Thoracic aorta (tissue), 2 donors: ENCODE results near the gene EFHC1. TPM values are rescaled to one million over a fixed set of nuclear protein-coding genes. Genes with fewer than 3 reads are reported as not detected.

Source experiments
- ATAC-seq: fragments of 150-250 bp; one replicate; pipeline ENCODE4 v1.8.0; 2017; ENCODE audit warnings: low read depth; ENCODE audit not compliant: insufficient number of reproducible peaks, low FRiP score
- DNase-seq: peaks from one replicate; pipeline ENCODE4 v3.0.0-alpha.2; 2020; ENCODE audit warnings: low spot score
- H3K27ac ChIP-seq, 2 donors: fragments of 200-600 bp; sonication (generic); 1 replicate in 1 of 2; 2 replicates in 1 of 2; pipeline ENCODE4 v1.5.1; 2016; ENCODE audit warnings: mild to moderate bottlenecking in 2 of 2, moderate library complexity in 2 of 2
- H3K27me3 ChIP-seq: fragments of 200-600 bp; sonication (generic); replicated peaks from 2 replicates; pipeline ENCODE4 v1.6.0; 2016; ENCODE audit warnings: mild to moderate bottlenecking; ENCODE audit not compliant: insufficient read depth
- H3K36me3 ChIP-seq: fragments of 200-600 bp; sonication (generic); one replicate; pipeline ENCODE4 v1.5.1; 2016
- H3K4me1 ChIP-seq, 2 donors: fragments of 200-600 bp; sonication (generic); 1 replicate in 1 of 2; 2 replicates in 1 of 2; pipeline versions ENCODE4 v1.5.1 to v1.6.0; 2016; ENCODE audit warnings: low read depth in 2 of 2, mild to moderate bottlenecking in 1 of 2; ENCODE audit not compliant: control insufficient read depth in 1 of 2
- H3K4me3 ChIP-seq: fragments of 200-600 bp; sonication (generic); 2 replicates; pipeline ENCODE4 v1.5.1; 2016; ENCODE audit warnings: mild to moderate bottlenecking
- H3K9me3 ChIP-seq: fragments of 200-600 bp; sonication (generic); 2 replicates; pipeline ENCODE4 v1.5.1; 2016
- CTCF ChIP-seq: fragments of 200-600 bp; sonication (generic); IDR thresholded peaks from one replicate; pipeline ENCODE4 v1.5.1; 2019; ENCODE audit warnings: antibody characterized with exemption
- total RNA-seq, 2 donors: library from RNA; depleted of rRNA; stranded (reverse); fragments of >200 nt; gene quantifications; one replicate each; pipeline versions ENCODE4 v1.1.0 to v1.2.3, GENCODE V29; 2016

Gene EFHC1
- total RNA-seq, 2 donors from 2014 or later = 13.5 to 14.9 TPM

GRCh38 chr6:52388790-52389189 is 31.4 kb upstream of the EFHC1 start:
- ATAC-seq (no peak), DNase-seq (no peak)
- Histone ChIP-seq H3K27me3 (no peaks in the 10 kb centered on the region), H3K4me1 (no peaks in the 10 kb centered on the region), H3K36me3 (no peaks in the 10 kb centered on the region), H3K4me3 (no peak overlapping the region), H3K9me3 (no peaks in the 10 kb centered on the region), H3K27ac (no peak overlapping the region)
- TF ChIP-seq CTCF = no peak

DNA sequence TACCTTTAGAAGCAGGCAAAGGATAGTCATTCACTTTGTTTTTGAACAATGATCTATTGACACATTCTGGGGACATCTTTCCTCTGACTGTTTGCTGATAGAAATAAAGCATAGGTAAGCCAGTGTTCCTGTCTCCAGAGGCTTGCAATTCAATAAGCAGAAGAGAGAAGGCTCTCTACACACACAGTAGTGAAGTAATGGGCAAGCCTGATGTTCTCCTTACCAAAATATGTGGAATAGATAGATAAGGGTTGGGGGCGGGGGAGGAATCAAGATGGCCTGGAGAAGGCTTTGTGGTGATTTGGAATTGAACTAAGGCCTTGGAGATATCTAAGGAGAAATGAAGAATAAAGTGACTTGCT is 30.9 kb upstream of the EFHC1 start:
- ATAC-seq (no peak), DNase-seq (no peak)
- H3K27me3 ChIP-seq = no peaks in the 10 kb centered on the region
- no peak overlapping the region for H3K27ac ChIP-seq
- no peaks in the 10 kb centered on the region for H3K36me3 ChIP-seq
- no peak for TF ChIP-seq CTCF
- no peaks in the 10 kb centered on the region for H3K9me3 ChIP-seq
- no peak overlapping the region for H3K4me3 ChIP-seq
- no peaks in the 10 kb centered on the region for H3K4me1 ChIP-seq

DNA sequence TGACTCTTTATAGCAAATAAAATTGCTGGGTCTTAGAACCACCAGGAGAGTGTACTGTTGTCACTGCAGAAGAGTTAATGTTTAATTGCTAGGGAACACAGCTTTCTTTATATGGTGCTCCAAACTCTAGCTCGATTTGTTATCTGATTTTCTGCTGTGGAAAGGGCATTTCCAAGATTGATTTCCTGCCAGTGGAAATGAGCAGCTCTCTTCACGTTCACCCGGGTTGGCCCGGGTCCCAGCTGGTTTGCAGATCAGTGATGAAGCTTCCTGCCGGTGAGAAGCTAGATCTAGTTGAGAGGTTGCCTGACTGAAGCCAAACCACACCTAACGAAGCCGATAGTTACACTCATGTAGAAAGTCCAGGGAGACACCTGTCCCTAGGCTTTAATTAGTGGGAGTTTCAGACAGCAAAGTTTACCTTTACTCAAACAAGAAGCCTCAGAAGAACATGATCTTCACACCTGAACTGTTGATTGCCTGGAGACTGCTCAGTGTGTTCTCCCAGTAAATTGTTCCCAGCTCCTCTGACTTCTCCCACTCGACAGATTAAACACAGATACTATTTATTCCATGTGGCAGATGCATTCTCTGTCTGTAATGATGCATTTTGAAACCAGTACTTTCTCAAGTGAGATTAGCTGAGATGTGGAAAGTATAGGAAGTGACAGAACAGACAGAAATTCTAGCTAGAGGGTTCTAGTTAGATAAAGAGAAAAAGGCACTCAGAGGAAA is 30.3 kb upstream of the EFHC1 start:
- H3K4me1 ChIP-seq = no peaks in the 10 kb centered on the region
- no peak for DNase-seq
- H3K36me3 ChIP-seq = no peaks in the 10 kb centered on the region
- no peak for ATAC-seq
- H3K27ac ChIP-seq = no peak overlapping the region
- TF ChIP-seq CTCF = no peak
- H3K4me3 ChIP-seq = no peak overlapping the region
- H3K9me3 ChIP-seq = no peaks in the 10 kb centered on the region
- no peaks in the 10 kb centered on the region for H3K27me3 ChIP-seq

DNA sequence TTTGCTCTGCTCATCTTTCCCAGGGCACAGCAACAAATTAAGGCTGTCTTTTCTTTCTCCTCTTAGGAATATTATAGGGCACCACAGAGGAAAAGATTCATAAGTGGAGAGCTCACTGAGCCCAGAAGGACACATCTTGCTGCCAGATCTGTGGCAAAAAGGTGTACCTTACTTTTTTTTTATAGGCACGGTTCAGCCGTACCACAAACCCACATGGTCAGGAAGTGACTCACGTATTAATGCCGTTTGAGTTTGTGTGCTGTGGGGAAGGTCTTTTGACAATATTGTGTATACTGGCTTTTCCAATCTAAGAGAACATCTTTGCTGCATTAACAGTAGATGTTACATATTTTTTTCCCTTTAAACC is 29.8 kb upstream of the EFHC1 start:
- no peaks in the 10 kb centered on the region for H3K27me3 ChIP-seq
- H3K4me3 ChIP-seq = no peak overlapping the region
- H3K4me1 ChIP-seq = no peaks in the 10 kb centered on the region
- DNase-seq = no peak
- no peaks in the 10 kb centered on the region for H3K36me3 ChIP-seq
- no peak for ATAC-seq
- no peak overlapping the region for H3K27ac ChIP-seq
- no peaks in the 10 kb centered on the region for H3K9me3 ChIP-seq
- TF ChIP-seq CTCF = no peak

DNA sequence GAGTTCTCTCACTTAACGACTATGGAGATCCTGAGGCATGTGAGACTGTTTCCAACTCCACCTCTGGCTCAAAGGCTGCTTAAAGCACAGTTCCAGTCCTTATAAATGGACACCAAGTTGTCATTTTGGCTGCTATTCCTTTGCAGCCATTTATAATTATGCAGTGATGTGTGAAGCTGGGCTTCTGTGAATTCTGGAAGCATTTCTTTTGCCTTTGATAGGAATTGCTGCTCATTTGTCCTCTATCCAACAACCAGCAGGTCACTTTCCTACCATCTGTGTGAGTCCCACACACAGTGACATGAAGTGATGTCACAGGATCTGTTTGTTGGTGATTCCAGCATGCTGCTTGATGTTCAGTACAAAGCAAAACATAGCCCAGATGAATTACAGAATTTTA is 28.5 kb upstream of the EFHC1 start:
- no peak for ATAC-seq
- Histone ChIP-seq H3K36me3 (no peaks in the 10 kb centered on the region), H3K9me3 (no peaks in the 10 kb centered on the region), H3K4me1 (no peaks in the 10 kb centered on the region), H3K27me3 (no peaks in the 10 kb centered on the region), H3K4me3 (no peak overlapping the region), H3K27ac (no peak overlapping the region)
- no peak for TF ChIP-seq CTCF
- no peak for DNase-seq
